Prostate gland (tissue), 2 donors: Measurements from ENCODE around the gene CFAP300. TPM values are rescaled to one million over a fixed set of nuclear protein-coding genes. Genes with fewer than 3 reads are reported as not detected.

ENCODE experiments used
- DNase-seq: peaks from one replicate; pipeline ENCODE4 v3.0.0-alpha.2; 2019; ENCODE audit warnings: low spot score
- H3K27ac ChIP-seq, 2 donors: fragments of 200-600 bp; sonication (generic); 2 replicates each; pipeline ENCODE4 v1.5.1; 2017 to 2019
- H3K27me3 ChIP-seq: fragments of 200-600 bp; sonication (generic); replicated peaks from 2 replicates; pipeline ENCODE4 v1.5.1; 2019; ENCODE audit not compliant: insufficient read depth
- H3K36me3 ChIP-seq, 2 donors: fragments of 200-600 bp; sonication (generic); 1 replicate in 1 of 2; 2 replicates in 1 of 2; pipeline versions ENCODE4 v1.5.1 to v1.8.1; 2017 to 2019
- H3K4me1 ChIP-seq: fragments of 200-600 bp; sonication (generic); replicated peaks from 2 replicates; pipeline ENCODE4 v1.5.1; 2019
- H3K4me3 ChIP-seq, 2 donors: fragments of 200-600 bp; sonication (generic); 2 replicates each; pipeline ENCODE4 v1.5.1; 2017 to 2019
- H3K9me3 ChIP-seq: fragments of 200-600 bp; sonication (generic); 2 replicates; pipeline ENCODE4 v1.5.1; 2017
- CTCF ChIP-seq, 4 experiments: fragments of 200-600 bp in 2 of 4; fragments of 450-650 bp in 2 of 4; sonication (generic) in 2 of 4; IDR thresholded peaks; 1 replicate in 3 of 4; 2 replicates in 1 of 4; pipeline ENCODE4 v1.5.1; 2016 to 2019; ENCODE audit warnings: antibody characterized with exemption in 4 of 4, mild to moderate bottlenecking in 2 of 4, moderate library complexity in 2 of 4
- POLR2A ChIP-seq: fragments of 450-650 bp; IDR thresholded peaks from one replicate; pipeline ENCODE4 v1.6.1; 2016; ENCODE audit warnings: antibody characterized with exemption, mild to moderate bottlenecking
- POLR2AphosphoS5 ChIP-seq: sonication (generic); formaldehyde crosslinking; IDR thresholded peaks from one replicate; pipeline ENCODE4 v1.6.1; 2017; ENCODE audit warnings: antibody characterized with exemption
- WGBS: methylation state at CpG from one replicate; pipeline ENCODE4 v1.1.5; 2018; 5-methylcytosine and 5-hydroxymethylcytosine counted together
- intact Hi-C: fragments of 100-400 bp; cut with DNase I; formaldehyde crosslinking; loops from one replicate; pipeline ENCODE4 v1.14.2; 2022
- total RNA-seq, 2 donors: library from RNA; depleted of rRNA; stranded (reverse); fragments of >200 nt; gene quantifications; one replicate each; pipeline ENCODE4 v1.1.0, GENCODE V29; 2016

Gene CFAP300
- total RNA-seq: 10 to 100 TPM in 1 of 2 donors, 1 to 10 TPM in 1; 4.0 to 24.0 TPM

DNA sequence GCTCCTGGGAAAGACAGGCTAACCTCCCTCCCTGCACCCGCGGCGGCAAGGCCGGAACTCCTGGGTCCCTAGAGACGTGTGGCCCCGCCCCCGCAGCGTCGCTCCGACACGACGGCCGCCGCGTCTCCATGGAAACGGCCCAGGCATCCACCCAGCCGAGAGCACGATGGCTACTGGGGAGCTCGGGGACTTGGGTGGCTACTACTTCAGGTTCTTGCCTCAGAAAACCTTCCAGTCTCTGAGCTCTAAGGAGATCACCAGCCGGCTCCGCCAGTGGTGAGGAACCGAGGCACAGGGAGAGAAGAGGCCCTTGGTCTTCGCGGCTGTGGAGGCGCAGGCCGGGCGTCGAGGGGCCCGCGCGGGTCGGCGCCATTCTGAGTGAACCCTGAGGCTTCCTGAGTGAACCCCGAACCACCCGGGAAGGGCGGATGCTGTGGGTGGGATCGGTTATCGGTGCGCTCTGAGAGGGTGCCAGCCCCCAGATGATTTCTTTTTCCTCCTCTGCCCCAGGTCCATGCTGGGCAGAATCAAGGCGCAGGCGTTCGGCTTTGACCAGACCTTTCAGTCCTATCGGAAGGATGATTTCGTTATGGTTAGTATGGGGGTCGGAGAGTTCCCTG, at the start of gene CFAP300:
TSS of gene CFAP300 (plus strand) at position 133 of the 620 bp plus-strand sequence. CDS start at position 167, 34 bp downstream.
- Histone ChIP-seq H3K4me3 (peak within 1 kb of the TSS; percentile 46), H3K36me3 (no peaks in the 10 kb centered on the region), H3K4me1 (no peaks in the 10 kb centered on the region), H3K27me3 (no peaks in the 10 kb centered on the region), H3K9me3 (no peaks in the 10 kb centered on the region), H3K27ac (peak within 1 kb of the TSS; percentile 71 to 79)
- intact Hi-C loops: no loop called here
- TF ChIP-seq POLR2AphosphoS5 (peak; percentile 52), POLR2A (peak; percentile 37), CTCF (IDR thresholded peaks at IDR 0.05) (no peak)
- peak; percentile 77 for DNase-seq
- WGBS: 2% methylated on average over 45 of the region's 45 CpGs

DNA sequence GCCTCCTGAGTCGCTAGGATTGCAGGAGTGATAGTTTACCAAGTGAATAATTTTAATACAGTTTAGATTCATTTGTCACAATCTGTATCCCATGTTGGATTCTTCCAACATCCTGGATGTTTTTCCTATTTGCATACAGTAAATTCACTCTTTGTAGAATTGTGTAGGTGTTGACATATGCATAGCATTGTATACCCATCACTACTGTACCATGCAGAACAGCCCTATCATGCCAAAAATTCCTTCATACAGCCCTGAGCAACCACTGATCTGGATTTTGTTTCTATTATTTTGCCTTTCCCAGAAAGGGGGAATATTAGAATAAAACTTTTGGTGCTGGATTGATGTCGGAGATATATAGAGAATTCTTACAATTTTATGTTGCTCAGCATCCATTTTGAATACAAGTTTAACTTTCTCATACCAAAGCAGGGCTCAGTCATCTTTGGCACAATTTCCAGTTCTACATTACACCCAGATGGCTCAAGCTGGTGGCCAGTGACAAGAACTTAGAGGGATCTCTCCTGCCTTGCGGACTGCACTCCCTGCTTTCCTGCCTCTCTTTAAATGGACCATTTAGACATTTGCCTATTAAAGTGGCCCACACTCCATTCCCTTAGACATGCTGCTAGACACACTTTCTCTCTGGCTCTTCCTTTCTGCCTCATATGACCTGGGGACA, 45.4 kb upstream of the CFAP300 start:
- WGBS: 93% methylated on average over 3 of the region's 3 CpGs
- Histone ChIP-seq H3K27me3 (no peaks in the 10 kb centered on the region), H3K36me3 (no peaks in the 10 kb centered on the region), H3K9me3 (no peaks in the 10 kb centered on the region), H3K27ac (no peak overlapping the region), H3K4me3 (no peak overlapping the region), H3K4me1 (no peaks in the 10 kb centered on the region)
- no peak for DNase-seq
- intact Hi-C loops: no loop called here
- TF ChIP-seq POLR2AphosphoS5: no peak
- no peak for TF ChIP-seq POLR2A

- TF ChIP-seq POLR2AphosphoS5 (no peak), CTCF (IDR thresholded peaks at IDR 0.05) (no peak), POLR2A (no peak)
- H3K27me3 ChIP-seq: no peaks in the 10 kb centered on the region
- no peak overlapping the region for H3K27ac ChIP-seq
- no peaks in the 10 kb centered on the region for H3K4me1 ChIP-seq
- intact Hi-C loops: no loop called here
- no peak overlapping the region for H3K4me3 ChIP-seq
- H3K9me3 ChIP-seq: no peaks in the 10 kb centered on the region
- no peaks in the 10 kb centered on the region for H3K36me3 ChIP-seq
- no peak for DNase-seq
Measured at GRCh38 chr11:102004220-102004619, 43.0 kb upstream of the CFAP300 start.

DNA sequence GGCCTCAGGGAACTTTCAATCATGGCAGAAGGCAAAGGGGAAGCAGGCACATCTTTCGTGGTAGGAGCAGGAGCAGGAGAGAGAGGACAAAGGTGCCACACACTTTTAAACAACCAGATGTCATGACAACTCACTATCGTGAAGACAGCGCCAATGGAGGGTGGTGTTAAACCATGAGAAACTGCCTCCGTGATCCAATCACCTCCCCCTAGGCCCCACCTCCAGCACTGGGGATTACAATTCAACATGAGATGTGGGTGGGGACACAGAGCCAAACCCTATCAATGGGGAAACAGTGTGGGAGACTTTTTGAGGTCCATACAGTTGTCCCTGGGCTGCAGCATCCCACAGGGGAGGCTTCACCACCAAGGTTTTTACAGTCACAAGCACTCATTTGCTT, 41.9 kb upstream of the CFAP300 start:
- Histone ChIP-seq H3K4me3 (no peak overlapping the region), H3K27ac (no peak overlapping the region), H3K9me3 (no peaks in the 10 kb centered on the region), H3K4me1 (no peaks in the 10 kb centered on the region), H3K27me3 (no peaks in the 10 kb centered on the region), H3K36me3 (no peaks in the 10 kb centered on the region)
- intact Hi-C loops: no loop called here
- WGBS: 75% methylated on average over 4 of the region's 4 CpGs
- no peak for TF ChIP-seq CTCF (IDR thresholded peaks at IDR 0.05)
- TF ChIP-seq POLR2A: no peak
- no peak for TF ChIP-seq POLR2AphosphoS5
- DNase-seq: no peak

DNA sequence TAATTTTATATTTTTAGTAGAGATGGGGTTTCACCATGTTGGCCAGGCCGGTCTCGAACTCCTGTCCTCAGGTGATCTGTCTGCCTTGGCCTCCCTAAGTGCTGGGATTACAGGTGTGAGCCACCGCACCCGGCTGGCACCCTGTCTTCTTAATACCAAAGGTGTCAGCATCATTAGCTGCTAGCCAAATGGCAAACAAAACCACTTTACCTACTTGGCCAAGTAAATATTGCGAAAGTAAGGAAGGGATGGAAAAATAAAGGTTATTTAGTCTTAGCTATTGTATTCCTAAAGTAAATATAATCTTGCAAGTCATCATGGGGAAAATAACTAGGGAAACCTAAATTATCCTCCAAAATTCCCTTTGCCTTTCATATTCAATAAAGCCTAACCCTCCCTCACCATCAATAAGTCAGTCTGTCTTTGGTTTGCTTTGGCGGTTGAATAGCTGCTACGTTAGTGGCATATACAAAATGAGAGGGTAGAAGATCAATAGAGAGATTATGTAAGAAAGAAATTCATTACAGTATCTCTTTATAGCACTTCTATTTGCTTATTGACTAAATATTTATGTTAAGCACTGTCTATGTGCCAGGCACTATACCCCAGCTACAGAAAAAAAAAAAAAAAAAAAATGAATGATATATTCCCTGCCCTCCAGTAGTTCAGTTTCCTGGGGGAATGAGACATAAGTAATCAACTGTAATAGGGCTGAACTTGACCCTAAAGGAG, 40.2 kb upstream of the CFAP300 start:
- H3K36me3 ChIP-seq: no peaks in the 10 kb centered on the region
- H3K4me3 ChIP-seq: no peak overlapping the region
- intact Hi-C loops: loop anchor here (2.0 kb wide), 1 partner anchor 144 kb away; no protein-coding TSS in a partner anchor
- H3K27me3 ChIP-seq: no peaks in the 10 kb centered on the region
- H3K4me1 ChIP-seq: no peaks in the 10 kb centered on the region
- no peaks in the 10 kb centered on the region for H3K9me3 ChIP-seq
- no peak for DNase-seq
- TF ChIP-seq POLR2AphosphoS5 (no peak), POLR2A (no peak), CTCF (IDR thresholded peaks at IDR 0.05) (no peak)
- peak overlapping the region in 1 of 2 donors; percentile 28 for H3K27ac ChIP-seq
- 80% methylated on average over 7 of the region's 7 CpGs for WGBS
